GM19099 (cell line): ENCODE data around the gene TM9SF2.

ENCODE experiments used
- POLR2A ChIP-seq: IDR thresholded peaks from 3 replicates; pipeline ENCODE4 v1.6.1; 2011; ENCODE audit warnings: low read depth; ENCODE audit not compliant: insufficient read length; ENCODE audit errors: extremely low read depth

The TM9SF2 gene

GRCh38 chr13:99481366-99481765 lies 19.9 kb upstream of the TM9SF2 start:
- no peak for TF ChIP-seq POLR2A

- TF ChIP-seq POLR2A = no peak
Observed at GRCh38 chr13:99484473-99484872, 16.8 kb upstream of the TM9SF2 start.

GRCh38 chr13:99486996-99487395 lies 14.3 kb upstream of the TM9SF2 start:
- no peak for TF ChIP-seq POLR2A

GRCh38 chr13:99489028-99489427 lies 12.2 kb upstream of the TM9SF2 start:
- TF ChIP-seq POLR2A = no peak

GRCh38 chr13:99495466-99496183 lies 5.6 kb upstream of the TM9SF2 start:
- TF ChIP-seq POLR2A = no peak

DNA sequence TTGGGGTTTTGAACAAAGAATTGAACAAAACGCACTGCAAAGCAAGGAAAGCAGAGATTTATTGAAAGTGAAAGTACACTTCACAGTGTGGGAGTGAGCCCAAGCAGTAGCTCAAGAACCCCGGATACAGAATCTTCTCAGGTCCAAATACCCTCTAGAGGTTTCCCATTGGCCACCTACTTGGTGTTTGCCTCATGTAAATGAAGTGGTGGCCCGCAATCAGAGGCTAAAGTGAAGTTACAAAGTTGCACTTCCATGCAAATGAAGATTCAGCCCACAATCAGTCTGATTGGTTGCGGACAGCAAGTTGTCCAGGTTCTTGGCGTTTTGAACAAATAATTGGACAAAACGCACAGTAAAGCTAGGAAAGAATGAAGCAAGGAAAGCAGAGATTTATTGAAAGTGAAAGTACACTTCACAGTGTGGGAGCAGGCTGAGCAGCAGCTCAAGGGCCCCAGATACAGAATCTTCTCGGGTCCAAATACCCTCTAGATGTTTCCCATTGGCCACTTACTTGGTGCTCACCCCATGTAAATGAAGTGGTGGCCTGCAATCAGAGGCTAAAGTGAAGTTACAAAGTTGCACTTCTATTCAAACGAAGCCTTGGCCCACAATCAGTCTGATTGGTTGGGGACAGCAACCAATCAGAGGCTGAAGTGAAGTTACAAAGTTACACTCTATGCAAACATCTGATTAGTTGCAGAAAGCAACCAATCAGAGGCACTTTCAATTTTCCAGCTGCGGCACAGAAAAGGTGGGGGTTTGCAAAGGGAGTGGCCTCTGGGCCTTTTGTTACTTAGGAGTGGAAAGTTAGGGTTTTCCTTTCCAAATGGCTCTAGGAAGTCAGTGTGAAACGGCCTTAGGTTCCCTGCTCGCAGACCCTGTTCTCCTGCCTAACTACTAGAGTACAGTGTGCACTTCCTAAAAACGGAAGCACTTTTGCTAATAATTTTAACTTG lies 4.8 kb upstream of the TM9SF2 start:
- TF ChIP-seq POLR2A = peak; percentile 40

GRCh38 chr13:99498171-99499161 lies 2.8 kb upstream of the TM9SF2 start:
- peak; percentile 70 for TF ChIP-seq POLR2A

GRCh38 chr13:99500839-99501183 lies 461 bp upstream of the TM9SF2 start:
- no peak for TF ChIP-seq POLR2A

GRCh38 chr13:99501848-99502301 lies 603 bp downstream of the TM9SF2 start:
- TF ChIP-seq POLR2A = no peak

GRCh38 chr13:99505814-99506269 lies 4.6 kb downstream of the TM9SF2 start:
- no peak for TF ChIP-seq POLR2A

- TF ChIP-seq POLR2A = no peak
Observed at GRCh38 chr13:99506634-99507033, 5.4 kb downstream of the TM9SF2 start.

- TF ChIP-seq POLR2A = no peak
Observed at GRCh38 chr13:99507054-99507453, 5.8 kb downstream of the TM9SF2 start.

DNA sequence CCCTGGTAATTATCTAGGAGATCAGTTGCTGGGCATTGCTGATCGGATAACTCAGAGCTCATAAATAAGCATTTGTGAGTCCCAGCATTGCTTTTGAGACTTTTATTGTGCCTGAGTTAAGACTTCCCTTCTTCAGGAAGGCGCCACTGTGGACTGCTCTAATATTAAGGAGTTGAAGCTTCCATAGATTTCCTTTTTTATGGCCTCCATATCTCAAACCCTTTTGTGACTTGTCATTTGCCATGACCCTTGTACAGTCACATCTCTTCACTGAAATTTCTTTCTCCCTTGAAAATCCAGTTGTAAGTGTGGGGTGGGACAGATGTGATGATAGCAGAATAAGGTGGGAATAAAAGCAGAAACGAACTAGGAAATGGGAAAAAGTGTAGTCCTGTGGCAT lies 6.3 kb downstream of the TM9SF2 start:
- TF ChIP-seq POLR2A = no peak

DNA sequence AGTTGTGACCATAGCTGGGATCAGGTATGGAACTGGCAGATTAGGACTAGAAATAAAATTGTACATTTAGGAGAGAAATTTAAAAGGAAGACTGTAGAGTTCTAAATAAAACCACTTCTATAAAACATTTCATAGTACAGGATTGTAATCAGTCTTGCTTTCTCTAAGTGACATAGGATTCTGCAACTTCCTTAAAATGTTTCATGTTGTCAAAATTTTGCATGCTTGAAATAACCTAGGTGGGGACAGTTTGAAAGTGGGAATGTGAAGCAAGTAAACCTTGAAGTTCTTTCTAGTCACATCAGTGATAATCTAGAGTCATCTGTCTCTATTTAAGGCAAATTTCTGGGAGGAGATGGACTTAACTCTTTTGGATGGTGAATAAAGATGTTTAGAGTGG lies 6.7 kb downstream of the TM9SF2 start:
- no peak for TF ChIP-seq POLR2A

DNA sequence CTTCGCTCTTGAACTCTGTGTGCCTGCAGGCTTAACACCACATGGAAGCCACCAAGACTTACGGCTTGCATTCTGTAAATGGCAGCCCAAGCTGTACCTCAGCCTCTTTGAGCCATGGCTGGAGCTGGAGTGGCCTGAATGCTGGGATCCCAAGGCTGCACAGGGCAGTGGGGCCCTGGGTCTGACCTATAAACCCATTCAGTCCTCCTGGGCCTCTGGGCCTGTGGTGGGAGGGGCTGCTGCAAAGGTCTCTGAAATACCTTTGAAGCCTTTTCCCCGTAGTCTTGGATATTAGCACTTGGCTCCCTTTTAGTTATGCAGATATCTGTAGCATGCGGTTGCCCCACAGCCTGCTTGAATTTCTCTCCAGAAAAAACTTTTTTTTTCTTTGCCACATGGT lies 8.2 kb downstream of the TM9SF2 start:
- TF ChIP-seq POLR2A = no peak
